Measurements from ENCODE around the gene ANGPTL8.

ANGPTL8 gene

GRCh38 chr19:11238041-11238440 is 1.4 kb upstream of the ANGPTL8 start:
- ChIA-PET CTCF (no interaction called here), POLR2A (no interaction called here)
- no peak for DNase-seq (ENCODE audit: extremely low spot score)
- no peak for TF ChIP-seq TARDBP (IDR thresholded peaks at IDR 0.05)
- no peak for TF ChIP-seq LEF1 (IDR thresholded peaks at IDR 0.05; ENCODE audit: borderline replicate concordance)
- no peak for TF ChIP-seq HDGF (IDR thresholded peaks at IDR 0.05; ENCODE audit: borderline replicate concordance)
- no peak for TF ChIP-seq ARNT (IDR thresholded peaks at IDR 0.05)
- no peak for TF ChIP-seq FOXA1 (IDR thresholded peaks at IDR 0.05)
- no peak for TF ChIP-seq SP1 (IDR thresholded peaks at IDR 0.05)
- no peak for TF ChIP-seq FOXM1 (IDR thresholded peaks at IDR 0.05; ENCODE audit: borderline replicate concordance)
- TF ChIP-seq PKNOX1 (IDR thresholded peaks at IDR 0.05), result no peak
- TF ChIP-seq SUZ12 (IDR thresholded peaks at IDR 0.05), result no peak
- TF ChIP-seq CTBP1 (IDR thresholded peaks at IDR 0.05; ENCODE audit: borderline replicate concordance), result no peak
- no peak for TF ChIP-seq L3MBTL2 (conservative IDR thresholded peaks at IDR 0.05)
- no peak for TF ChIP-seq FOXK2 (IDR thresholded peaks at IDR 0.05)
- TF ChIP-seq ZNF384 (IDR thresholded peaks at IDR 0.05), result no peak
- no peak for TF ChIP-seq BHLHE40 (IDR thresholded peaks at IDR 0.05; ENCODE audit: borderline replicate concordance)
- TF ChIP-seq ELF4 (IDR thresholded peaks at IDR 0.05), result no peak
- TF ChIP-seq NFRKB (IDR thresholded peaks at IDR 0.05), result no peak

DNA sequence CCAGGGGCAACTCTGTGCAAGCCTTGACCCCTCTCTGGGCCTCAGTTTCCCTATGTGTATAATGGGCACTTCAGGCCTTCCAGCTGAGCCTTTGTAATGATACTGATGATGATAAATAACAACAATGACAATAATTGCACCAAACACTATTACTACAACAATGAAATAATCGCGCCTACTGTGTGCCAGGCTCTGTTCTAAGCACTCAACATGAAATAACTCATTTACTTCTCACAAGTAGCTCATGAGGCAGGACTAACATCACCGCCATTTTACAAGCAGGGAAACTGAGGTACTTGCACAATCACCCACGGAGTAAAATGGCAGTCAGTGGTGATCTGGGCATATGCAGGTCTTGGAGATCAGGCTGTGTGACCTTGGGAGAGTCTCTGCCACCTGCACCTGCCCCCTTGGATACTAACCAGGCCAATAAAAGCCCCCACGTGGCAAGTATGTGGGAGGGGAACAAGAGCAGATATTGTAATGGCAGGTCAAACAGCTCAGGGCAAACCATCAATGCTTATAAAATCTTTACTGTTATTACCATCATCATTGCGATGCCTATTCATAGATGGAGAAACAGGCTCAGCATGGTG is 540 bp upstream of the ANGPTL8 start:
- no peak for DNase-seq (ENCODE audit: extremely low spot score)
- no peak for TF ChIP-seq FOXM1 (IDR thresholded peaks at IDR 0.05; ENCODE audit: borderline replicate concordance)
- no peak for TF ChIP-seq SUZ12 (IDR thresholded peaks at IDR 0.05)
- TF ChIP-seq CTBP1 (IDR thresholded peaks at IDR 0.05; ENCODE audit: borderline replicate concordance), result no peak
- TF ChIP-seq PKNOX1 (IDR thresholded peaks at IDR 0.05), result no peak
- TF ChIP-seq ARNT (IDR thresholded peaks at IDR 0.05), result no peak
- TF ChIP-seq SP1 (IDR thresholded peaks at IDR 0.05), result no peak
- no peak for TF ChIP-seq ZNF384 (IDR thresholded peaks at IDR 0.05)
- no peak for TF ChIP-seq HDGF (IDR thresholded peaks at IDR 0.05; ENCODE audit: borderline replicate concordance)
- TF ChIP-seq ELF4 (IDR thresholded peaks at IDR 0.05), result no peak
- no peak for TF ChIP-seq LEF1 (IDR thresholded peaks at IDR 0.05; ENCODE audit: borderline replicate concordance)
- TF ChIP-seq FOXK2 (IDR thresholded peaks at IDR 0.05), result no peak
- TF ChIP-seq BHLHE40 (IDR thresholded peaks at IDR 0.05; ENCODE audit: borderline replicate concordance), result no peak
- TF ChIP-seq NFRKB (IDR thresholded peaks at IDR 0.05), result no peak
- TF ChIP-seq FOXA1 (IDR thresholded peaks at IDR 0.05), result no peak
- TF ChIP-seq L3MBTL2 (conservative IDR thresholded peaks at IDR 0.05), result no peak
- no peak for TF ChIP-seq TARDBP (IDR thresholded peaks at IDR 0.05)
- POLR2A ChIA-PET, result no interaction called here
- CTCF ChIA-PET, result no interaction called here

GRCh38 chr19:11240008-11240444 is 607 bp downstream of the ANGPTL8 start:
- DNase-seq (ENCODE audit: extremely low spot score), result no peak
- TF ChIP-seq HDGF (IDR thresholded peaks at IDR 0.05; ENCODE audit: borderline replicate concordance) (no peak), BHLHE40 (IDR thresholded peaks at IDR 0.05; ENCODE audit: borderline replicate concordance) (no peak), FOXM1 (IDR thresholded peaks at IDR 0.05; ENCODE audit: borderline replicate concordance) (no peak), LEF1 (IDR thresholded peaks at IDR 0.05; ENCODE audit: borderline replicate concordance) (no peak), SP1 (IDR thresholded peaks at IDR 0.05) (no peak), ZNF384 (IDR thresholded peaks at IDR 0.05) (no peak), SUZ12 (IDR thresholded peaks at IDR 0.05) (no peak), TARDBP (IDR thresholded peaks at IDR 0.05) (no peak), FOXK2 (IDR thresholded peaks at IDR 0.05) (no peak), CTBP1 (IDR thresholded peaks at IDR 0.05; ENCODE audit: borderline replicate concordance) (no peak), FOXA1 (IDR thresholded peaks at IDR 0.05) (no peak), L3MBTL2 (conservative IDR thresholded peaks at IDR 0.05) (no peak), ELF4 (IDR thresholded peaks at IDR 0.05) (no peak), NFRKB (IDR thresholded peaks at IDR 0.05) (no peak), PKNOX1 (IDR thresholded peaks at IDR 0.05) (no peak)
- ChIA-PET POLR2A (no interaction called here), CTCF (no interaction called here)

GRCh38 chr19:11242025-11242424 is 2.6 kb downstream of the ANGPTL8 start:
- no peak for TF ChIP-seq TARDBP (IDR thresholded peaks at IDR 0.05)
- no peak for TF ChIP-seq CTBP1 (IDR thresholded peaks at IDR 0.05; ENCODE audit: borderline replicate concordance)
- TF ChIP-seq FOXK2 (IDR thresholded peaks at IDR 0.05), result no peak
- no peak for TF ChIP-seq FOXA1 (IDR thresholded peaks at IDR 0.05)
- no peak for TF ChIP-seq LEF1 (IDR thresholded peaks at IDR 0.05; ENCODE audit: borderline replicate concordance)
- no peak for TF ChIP-seq ARNT (IDR thresholded peaks at IDR 0.05)
- no peak for TF ChIP-seq ELF4 (IDR thresholded peaks at IDR 0.05)
- TF ChIP-seq BHLHE40 (IDR thresholded peaks at IDR 0.05; ENCODE audit: borderline replicate concordance), result no peak
- TF ChIP-seq ZNF384 (IDR thresholded peaks at IDR 0.05), result no peak
- no peak for TF ChIP-seq L3MBTL2 (conservative IDR thresholded peaks at IDR 0.05)
- TF ChIP-seq NFRKB (IDR thresholded peaks at IDR 0.05), result no peak
- no peak for TF ChIP-seq SP1 (IDR thresholded peaks at IDR 0.05)
- TF ChIP-seq HDGF (IDR thresholded peaks at IDR 0.05; ENCODE audit: borderline replicate concordance), result no peak
- TF ChIP-seq PKNOX1 (IDR thresholded peaks at IDR 0.05), result no peak
- no peak for TF ChIP-seq FOXM1 (IDR thresholded peaks at IDR 0.05; ENCODE audit: borderline replicate concordance)
- no peak for DNase-seq (ENCODE audit: extremely low spot score)
- ChIA-PET POLR2A (no interaction called here), CTCF (no interaction called here)
